Measurements from ENCODE around the gene HPN. TPM values are rescaled to one million over a fixed set of nuclear protein-coding genes. Genes with fewer than 3 reads are reported as not detected.
A peak's percentile ranks its signal among the peaks of the same experiment; 100 is the strongest.

The HPN gene
- total and polyA plus RNA-seq, 7 donors: 1.6 to 17.7 (median 5.2) TPM

DNA sequence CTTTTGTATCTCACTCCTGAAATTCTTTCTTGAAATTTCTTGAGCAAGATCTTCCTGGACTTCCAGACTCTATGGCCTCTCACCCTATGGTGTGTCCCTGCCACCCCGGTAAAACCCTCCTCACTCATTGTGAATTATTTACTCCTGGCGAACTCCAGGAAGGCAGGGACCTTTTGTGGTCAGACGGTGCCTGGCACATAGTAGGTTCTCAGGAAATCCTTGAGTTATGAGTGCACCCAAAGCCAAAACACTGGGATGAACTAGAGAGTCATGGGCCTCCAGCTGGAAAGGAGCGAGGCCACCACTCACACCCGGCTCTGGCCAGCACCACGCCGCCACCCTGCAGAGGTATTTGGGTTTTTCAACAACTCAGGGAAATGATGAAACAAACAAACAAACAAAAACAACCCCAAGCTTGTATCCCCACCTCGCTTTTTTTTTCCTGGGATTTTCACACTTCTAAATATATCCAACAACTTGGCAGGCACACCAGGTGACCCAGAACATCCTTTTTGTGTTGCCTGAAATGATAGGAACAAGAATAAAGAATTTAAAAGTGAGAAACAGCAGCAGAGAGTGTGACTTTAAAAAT, 11.2 kb downstream of the HPN start:
- no peaks in the 10 kb centered on the region for H3K27me3 ChIP-seq (ENCODE audit: insufficient read depth in 3 of 3, low read length in 2 of 3)
- H3K4me1 ChIP-seq: peaks cover 40% of the 10 kb centered on the region
- ATAC-seq (peak in 2 of 4 donors; percentile 19 to 47), DNase-seq (peak in 1 of 2 donors; percentile 71)
- TF ChIP-seq CTCF (IDR thresholded peaks at IDR 0.05): no peak
- H3K4me3 ChIP-seq: no peak overlapping the region
- H3K27ac ChIP-seq: peak overlapping the region; percentile 61
- H3K9me3 ChIP-seq: no peaks in the 10 kb centered on the region
- intact Hi-C loops (cut with DNase I): no loop called here
- WGBS, 3 donors: 29 to 32% (median 30%) methylated on average over 8 of the region's 8 CpGs
- no peaks in the 10 kb centered on the region for H3K36me3 ChIP-seq (ENCODE audit: insufficient read depth in 1 of 2, low read depth in 1 of 2)

DNA sequence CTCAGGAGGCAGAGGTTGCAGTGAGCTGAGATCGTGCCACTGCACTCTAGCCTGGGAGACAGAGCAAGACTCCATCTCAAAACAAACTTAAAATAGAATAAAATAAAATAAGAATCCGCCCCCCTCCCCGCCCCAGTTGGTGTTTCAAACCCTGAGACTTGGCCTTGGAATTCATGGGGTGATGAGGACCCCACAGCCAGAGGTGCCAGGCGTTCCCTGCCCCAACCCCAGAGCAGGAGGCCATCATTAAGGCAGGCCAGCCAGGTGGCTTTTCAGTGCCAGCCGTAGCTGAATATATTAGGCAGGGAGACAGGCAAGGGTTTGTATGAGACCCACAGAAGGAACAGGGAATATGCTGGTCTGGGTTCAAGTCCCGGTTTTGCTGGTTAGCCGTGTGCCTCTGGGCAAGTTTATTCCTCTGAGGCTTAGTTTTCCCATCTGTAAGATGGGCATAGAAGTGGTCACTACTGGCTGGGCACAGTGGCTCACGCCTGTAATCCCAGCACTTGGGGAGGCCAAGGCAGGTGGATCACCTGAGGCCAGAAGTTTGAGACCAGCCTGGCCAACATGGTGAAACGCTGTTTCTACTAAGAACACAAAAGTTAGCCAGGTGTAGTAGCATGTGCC, 12.3 kb downstream of the HPN start:
- DNase-seq (no peak), ATAC-seq (no peak)
- 83 to 86% (median 84%) methylated on average over 9 of the region's 9 CpGs for WGBS, 3 donors
- no peak for TF ChIP-seq CTCF (IDR thresholded peaks at IDR 0.05)
- H3K27ac ChIP-seq: no peak overlapping the region
- no peaks in the 10 kb centered on the region for H3K27me3 ChIP-seq (ENCODE audit: insufficient read depth in 3 of 3, low read length in 2 of 3)
- H3K9me3 ChIP-seq: no peaks in the 10 kb centered on the region
- intact Hi-C loops (cut with DNase I): no loop called here
- H3K4me3 ChIP-seq: no peak overlapping the region
- no peaks in the 10 kb centered on the region for H3K36me3 ChIP-seq (ENCODE audit: insufficient read depth in 1 of 2, low read depth in 1 of 2)
- peaks cover 32% of the 10 kb centered on the region for H3K4me1 ChIP-seq

- Histone ChIP-seq H3K9me3 (no peaks in the 10 kb centered on the region), H3K4me1 (peaks cover 24% of the 10 kb centered on the region), H3K27ac (no peak overlapping the region), H3K27me3 (ENCODE audit: insufficient read depth in 3 of 3, low read length in 2 of 3) (no peaks in the 10 kb centered on the region), H3K4me3 (no peak overlapping the region), H3K36me3 (ENCODE audit: insufficient read depth in 1 of 2, low read depth in 1 of 2) (no peaks in the 10 kb centered on the region)
- no peak for TF ChIP-seq CTCF (IDR thresholded peaks at IDR 0.05)
- intact Hi-C loops (cut with DNase I): no loop called here
- WGBS, 3 donors: 91 to 96% (median 91%) methylated on average over 9 of the region's 9 CpGs
- DNase-seq: no peak
- ATAC-seq: no peak
These were observed 13.1 kb downstream of the HPN start for GRCh38 chr19:35054626-35055025.

GRCh38 chr19:35055715-35056179, 14.2 kb downstream of the HPN start:
- intact Hi-C loops (cut with DNase I): no loop called here
- Histone ChIP-seq H3K4me3 (no peak overlapping the region), H3K4me1 (peaks cover 21% of the 10 kb centered on the region), H3K27ac (peak overlapping the region; percentile 16), H3K9me3 (no peaks in the 10 kb centered on the region), H3K36me3 (ENCODE audit: insufficient read depth in 1 of 2, low read depth in 1 of 2) (no peaks in the 10 kb centered on the region), H3K27me3 (ENCODE audit: insufficient read depth in 3 of 3, low read length in 2 of 3) (no peaks in the 10 kb centered on the region)
- ATAC-seq: peak; percentile 29 to 54 (median 50)
- no peak for DNase-seq
- WGBS, 3 donors: 14 to 29% (median 21%) methylated on average over 3 of the region's 3 CpGs
- TF ChIP-seq CTCF (IDR thresholded peaks at IDR 0.05): no peak
